HEK293T (cell line): ENCODE results near the gene COLEC12.

Experiments
- FOXA1 ChIP-seq: fragments of 450-650 bp; IDR thresholded peaks from 2 replicates; pipeline ENCODE4 v1.6.1; 2016; ENCODE audit warnings: mild to moderate bottlenecking
- SUZ12 ChIP-seq: fragments of 450-650 bp; IDR thresholded peaks from 2 replicates; pipeline ENCODE4 v1.6.1; 2016; ENCODE audit warnings: mild to moderate bottlenecking
- TARDBP ChIP-seq: fragments of 450-650 bp; IDR thresholded peaks from 2 replicates; pipeline ENCODE4 v1.6.1; 2016
- ZNF384 ChIP-seq: fragments of 450-650 bp; IDR thresholded peaks from 2 replicates; pipeline ENCODE4 v1.6.1; 2016

DNA sequence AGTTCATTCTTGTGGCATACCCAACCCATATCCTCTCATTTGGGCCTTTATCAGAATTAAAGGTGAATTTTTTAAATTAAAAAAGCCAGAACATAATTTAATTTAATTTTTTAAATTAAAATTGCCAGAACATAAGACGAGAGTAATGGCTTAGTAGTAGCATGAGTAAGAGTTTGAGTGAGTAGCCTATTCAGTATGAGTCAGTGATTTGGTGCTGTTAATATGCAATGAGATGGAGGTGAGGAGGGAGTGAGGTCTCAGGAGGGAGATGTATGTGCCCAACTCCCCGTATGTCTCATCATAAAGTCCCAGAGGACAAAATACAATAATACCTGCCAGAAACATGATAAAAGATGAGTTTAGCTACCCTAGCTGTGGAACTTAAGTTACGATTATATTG, 117.4 kb downstream of the COLEC12 start:
- TF ChIP-seq SUZ12 (no peak), FOXA1 (no peak), TARDBP (no peak), ZNF384 (no peak)
